LNCaP clone FGC (cell line): ENCODE measurements around the gene TOLLIP.

ENCODE experiments used
- DNase-seq: peaks from one replicate; pipeline ENCODE4 v3.0.0-alpha.2; 2011; ENCODE audit warnings: low read depth
- H3K4me3 ChIP-seq: 2 replicates; pipeline ENCODE4 v1.5.1; 2011; ENCODE audit warnings: mild to moderate bottlenecking, low read depth, low read length, control low read depth
- TF ChIP-seq, protein P1 (sequence below): IDR thresholded peaks from 2 replicates; pipeline ENCODE4 v1.5.1; 2012; ENCODE audit warnings: mild to moderate bottlenecking; ENCODE audit not compliant: control insufficient read depth, insufficient read depth; ENCODE audit errors: extremely low read depth

The TOLLIP gene

DNA sequence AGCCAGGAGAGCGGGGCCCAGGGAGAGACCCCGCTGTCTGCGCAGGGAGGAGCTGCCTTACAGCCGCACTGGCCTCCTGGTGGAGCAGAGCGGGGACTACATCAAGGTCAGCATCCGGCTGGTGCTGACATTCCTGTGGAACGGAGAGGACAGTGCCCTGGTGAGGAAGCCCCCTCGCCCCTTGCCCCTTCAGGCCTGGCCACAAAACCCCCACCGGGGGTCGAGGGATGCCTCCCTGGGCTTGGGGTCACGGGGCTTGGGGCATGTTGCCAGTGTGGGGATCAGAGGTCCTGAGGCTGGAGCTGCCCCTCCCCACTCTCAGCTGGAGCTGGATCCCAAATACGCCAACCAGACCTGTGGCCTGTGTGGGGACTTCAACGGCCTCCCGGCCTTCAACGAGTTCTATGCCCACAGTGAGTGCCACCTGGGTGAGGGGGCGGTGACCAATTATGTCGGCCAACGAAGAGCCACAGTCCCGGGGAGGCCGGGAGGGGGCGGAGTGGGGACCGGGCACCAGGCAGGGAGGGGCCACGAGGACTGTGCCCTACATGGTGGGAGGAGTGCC is 82.4 kb downstream of the TOLLIP start:
- TF ChIP-seq, protein P1, sequence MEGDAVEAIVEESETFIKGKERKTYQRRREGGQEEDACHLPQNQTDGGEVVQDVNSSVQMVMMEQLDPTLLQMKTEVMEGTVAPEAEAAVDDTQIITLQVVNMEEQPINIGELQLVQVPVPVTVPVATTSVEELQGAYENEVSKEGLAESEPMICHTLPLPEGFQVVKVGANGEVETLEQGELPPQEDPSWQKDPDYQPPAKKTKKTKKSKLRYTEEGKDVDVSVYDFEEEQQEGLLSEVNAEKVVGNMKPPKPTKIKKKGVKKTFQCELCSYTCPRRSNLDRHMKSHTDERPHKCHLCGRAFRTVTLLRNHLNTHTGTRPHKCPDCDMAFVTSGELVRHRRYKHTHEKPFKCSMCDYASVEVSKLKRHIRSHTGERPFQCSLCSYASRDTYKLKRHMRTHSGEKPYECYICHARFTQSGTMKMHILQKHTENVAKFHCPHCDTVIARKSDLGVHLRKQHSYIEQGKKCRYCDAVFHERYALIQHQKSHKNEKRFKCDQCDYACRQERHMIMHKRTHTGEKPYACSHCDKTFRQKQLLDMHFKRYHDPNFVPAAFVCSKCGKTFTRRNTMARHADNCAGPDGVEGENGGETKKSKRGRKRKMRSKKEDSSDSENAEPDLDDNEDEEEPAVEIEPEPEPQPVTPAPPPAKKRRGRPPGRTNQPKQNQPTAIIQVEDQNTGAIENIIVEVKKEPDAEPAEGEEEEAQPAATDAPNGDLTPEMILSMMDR, result peak; percentile 18; the same call in 1 of the 2 replicates
- no peak overlapping the region for H3K4me3 ChIP-seq

DNA sequence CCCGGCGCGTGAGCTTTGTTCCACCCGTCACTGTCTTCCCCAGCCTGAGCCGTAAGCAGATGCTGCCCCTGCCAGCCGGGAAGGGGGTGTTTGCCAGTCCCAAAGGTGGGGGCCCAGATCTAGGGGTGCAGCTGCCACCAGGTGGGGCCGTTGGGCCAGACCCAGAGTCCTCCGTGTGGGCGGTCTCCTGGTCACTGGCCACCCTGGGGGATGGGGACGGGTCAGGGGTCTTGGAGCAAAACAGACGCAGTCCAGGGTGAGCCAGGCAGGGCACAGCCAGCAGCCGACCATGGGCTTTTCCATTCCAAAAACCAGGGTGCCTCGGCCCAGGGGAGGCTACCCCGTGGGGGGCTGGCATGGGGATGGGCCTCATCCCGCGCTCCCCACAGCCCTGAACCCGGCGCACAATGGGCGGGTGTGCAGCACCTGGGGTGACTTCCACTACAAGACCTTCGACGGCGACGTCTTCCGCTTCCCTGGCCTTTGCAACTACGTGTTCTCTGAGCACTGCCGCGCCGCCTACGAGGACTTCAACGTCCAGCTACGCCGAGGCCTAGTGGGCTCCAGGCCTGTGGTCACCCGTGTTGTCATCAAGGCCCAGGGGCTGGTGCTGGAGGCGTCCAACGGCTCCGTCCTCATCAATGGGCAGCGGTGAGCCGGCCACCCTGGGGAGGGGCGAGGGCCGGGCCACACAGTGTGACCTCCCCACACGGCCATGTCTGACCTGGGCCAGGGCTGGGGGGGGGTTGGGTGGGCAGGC is 83.0 kb downstream of the TOLLIP start:
- TF ChIP-seq, protein P1, result no peak
- H3K4me3 ChIP-seq, result no peak overlapping the region
- DNase-seq, result no peak

More for the DNA sequence above, 82.4 kb downstream of the TOLLIP start:
- no peak for DNase-seq

DNA sequence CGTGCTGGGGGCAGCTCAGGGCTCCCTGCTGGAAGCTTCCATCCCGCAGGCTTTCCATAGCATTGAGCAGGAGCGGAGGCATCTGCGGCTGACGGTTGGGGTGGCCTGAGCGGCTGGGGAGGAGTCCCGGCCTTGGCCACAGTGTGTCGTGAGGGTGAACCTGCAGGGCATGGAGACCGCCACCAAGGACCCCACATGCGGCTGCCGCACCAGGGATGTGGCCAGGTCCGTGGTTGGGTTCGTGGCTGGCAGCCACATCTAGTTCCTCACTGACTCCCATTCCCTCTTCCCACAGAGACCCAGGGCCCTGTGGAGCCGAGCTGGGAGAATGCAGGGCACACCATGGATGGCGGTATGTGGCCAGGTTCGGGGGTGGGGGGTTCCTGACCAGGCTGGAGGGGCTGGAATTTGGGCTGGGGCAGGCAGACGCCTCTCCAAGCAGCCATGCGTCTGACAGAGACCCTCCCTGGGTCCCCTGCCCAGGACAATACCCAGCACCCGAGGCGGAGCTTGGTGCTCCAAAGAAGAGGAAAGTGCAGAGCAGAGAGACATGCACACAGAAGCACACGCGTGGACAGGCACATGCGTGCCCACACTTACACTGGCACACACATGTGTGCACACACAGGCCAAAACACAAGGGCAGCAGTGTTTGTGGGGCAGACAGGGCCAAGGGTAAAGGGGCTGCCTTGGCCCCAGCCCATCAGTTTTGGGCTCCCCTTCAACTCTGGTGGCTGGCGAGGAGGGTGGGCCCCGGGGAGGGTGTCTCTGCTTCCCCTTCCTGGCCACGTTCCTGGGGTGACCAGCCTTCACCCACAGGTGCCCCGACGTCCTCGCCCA is 83.8 kb downstream of the TOLLIP start:
- DNase-seq, result no peak
- TF ChIP-seq, protein P1, result no peak
- no peak overlapping the region for H3K4me3 ChIP-seq

DNA sequence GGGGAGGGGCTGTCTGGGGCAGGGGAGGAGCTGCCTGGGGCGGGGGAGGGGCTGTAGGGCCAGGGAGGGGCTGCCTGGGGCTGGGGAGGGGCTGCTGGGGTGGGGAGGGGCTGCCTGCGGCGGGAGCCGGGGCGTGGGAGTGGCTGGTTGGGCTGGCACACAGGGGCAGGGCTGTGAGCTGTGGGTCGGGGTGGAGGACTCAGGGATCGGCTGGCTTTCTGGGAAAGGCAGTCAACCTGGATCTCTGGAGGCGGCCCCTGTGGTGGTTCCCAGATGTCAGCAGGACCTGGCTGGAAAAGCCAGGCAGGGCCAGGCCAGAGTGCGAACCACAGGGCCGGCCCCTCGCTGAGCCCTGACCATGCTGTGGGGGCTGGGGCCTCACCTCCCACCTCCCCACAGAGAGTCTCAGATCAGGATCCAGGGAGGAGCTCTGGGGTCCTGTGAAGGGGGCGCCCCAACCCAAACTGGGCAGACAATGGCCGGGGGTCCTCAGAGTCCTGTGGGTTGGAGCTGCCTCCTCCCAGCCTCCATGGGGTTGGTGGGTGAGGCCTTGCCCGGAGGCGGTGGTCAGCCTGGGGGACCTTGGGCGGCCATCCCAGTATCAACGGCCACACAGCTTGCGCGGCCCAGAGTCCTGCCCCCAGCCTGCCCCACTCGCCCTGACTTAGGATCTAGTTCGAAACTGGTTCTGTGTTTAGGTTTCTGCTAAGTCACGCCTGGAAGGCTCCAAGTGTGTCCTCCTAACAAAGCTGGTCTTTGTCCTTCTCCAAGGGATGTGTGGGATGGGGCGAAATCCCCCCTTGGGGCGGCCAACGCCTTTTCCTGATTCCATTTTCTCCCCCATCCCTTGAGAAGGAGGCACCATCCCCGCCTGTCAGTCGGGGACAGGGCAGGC is 84.7 kb downstream of the TOLLIP start:
- DNase-seq, result no peak
- H3K4me3 ChIP-seq, result no peak overlapping the region
- TF ChIP-seq, protein P1, result no peak
